Neural cell (in vitro differentiated cells): Measurements from ENCODE around the gene ASF1B. TPM values are rescaled to one million over a fixed set of nuclear protein-coding genes. Genes with fewer than 3 reads are reported as not detected.

Experiments
- H2AFZ ChIP-seq: fragments of 200-600, 300-800 bp; sonication (generic), shearing (Covaris generic); 2 replicates; pipeline ENCODE4 v1.6.0; 2014; ENCODE audit warnings: low read depth, mild to moderate bottlenecking, antibody characterized with exemption, low read length, moderate library complexity
- H3F3A ChIP-seq: fragments of 200-600 bp; shearing (Covaris generic); 2 replicates; pipeline ENCODE4 v1.6.1; 2016; ENCODE audit warnings: mild to moderate bottlenecking, moderate library complexity, mixed read lengths, antibody characterized with exemption, low read length; ENCODE audit not compliant: insufficient read depth, poor library complexity, severe bottlenecking
- H3K27ac ChIP-seq: fragments of 200-600, 300-800 bp; sonication (generic), shearing (Covaris generic); 2 replicates; pipeline ENCODE4 v1.5.1; 2014; ENCODE audit warnings: mild to moderate bottlenecking, low read length, moderate library complexity
- H3K27me3 ChIP-seq: fragments of 300-800, 200-600 bp; sonication (generic), shearing (Covaris generic); 2 replicates; pipeline ENCODE4 v1.6.0; 2014; ENCODE audit warnings: mild to moderate bottlenecking, low read depth, low read length, moderate library complexity; ENCODE audit not compliant: insufficient read depth
- H3K36me3 ChIP-seq: fragments of 300-800, 200-600 bp; sonication (generic), shearing (Covaris generic); 2 replicates; pipeline ENCODE4 v1.5.1; 2014; ENCODE audit warnings: mild to moderate bottlenecking, antibody characterized with exemption, low read length, moderate library complexity; ENCODE audit not compliant: insufficient read depth
- H3K4me2 ChIP-seq: fragments of 300-800, 200-600 bp; sonication (generic), shearing (Covaris generic); 2 replicates; pipeline ENCODE4 v1.6.0; 2014; ENCODE audit warnings: mild to moderate bottlenecking, low read length
- H3K4me3 ChIP-seq: fragments of 300-800, 200-600 bp; sonication (generic), shearing (Covaris generic); 2 replicates; pipeline ENCODE4 v1.5.1; 2014; ENCODE audit warnings: mild to moderate bottlenecking, low read length, moderate library complexity
- H3K79me2 ChIP-seq: fragments of 200-600 bp; shearing (Covaris generic); replicated peaks from 2 replicates; pipeline ENCODE4 v1.6.0; 2014; ENCODE audit warnings: mild to moderate bottlenecking, low read length, moderate library complexity; ENCODE audit not compliant: insufficient read depth
- H3K9ac ChIP-seq: fragments of 300-800, 200-600 bp; sonication (generic), shearing (Covaris generic); 2 replicates; pipeline ENCODE4 v1.6.1; 2016; ENCODE audit warnings: mild to moderate bottlenecking, low read length, mixed read lengths
- H3K9me2 ChIP-seq: fragments of 200-600 bp; shearing (Covaris generic); 2 replicates; pipeline ENCODE4 v1.6.1; 2016; ENCODE audit warnings: mild to moderate bottlenecking, low read length, mixed read lengths; ENCODE audit not compliant: insufficient read depth
- H3K9me3 ChIP-seq: fragments of 200-600, 300-800 bp; sonication (generic), shearing (Covaris generic); 2 replicates; pipeline ENCODE4 v1.6.1; 2016; ENCODE audit warnings: mild to moderate bottlenecking, mixed run types, low read length, moderate library complexity, mixed read lengths
- H4K20me1 ChIP-seq: fragments of 200-600 bp; shearing (Covaris generic); 2 replicates; pipeline ENCODE4 v1.6.1; 2016; ENCODE audit warnings: mild to moderate bottlenecking, mixed run types; ENCODE audit not compliant: insufficient read depth
- EP300 ChIP-seq: fragments of 450-650 bp; conservative IDR thresholded peaks from 2 replicates; pipeline ENCODE4 v1.6.1; 2014; ENCODE audit warnings: antibody characterized with exemption, mild to moderate bottlenecking, moderate library complexity; ENCODE audit not compliant: poor library complexity, severe bottlenecking
- EZH2 ChIP-seq: fragments of 200-600, 300-800 bp; shearing (Covaris generic), sonication (generic); IDR thresholded peaks from 2 replicates; pipeline ENCODE4 v1.6.1; 2014; ENCODE audit warnings: antibody characterized with exemption, low read length, borderline replicate concordance, mild to moderate bottlenecking; ENCODE audit not compliant: insufficient read depth, poor library complexity, severe bottlenecking
- MXI1 ChIP-seq: fragments of 450-650 bp; conservative IDR thresholded peaks from 2 replicates; pipeline ENCODE4 v1.6.1; 2014; ENCODE audit warnings: antibody characterized with exemption, mild to moderate bottlenecking; ENCODE audit not compliant: poor library complexity, severe bottlenecking
- POLR2AphosphoS5 ChIP-seq: IDR thresholded peaks from 2 replicates; pipeline ENCODE4 v1.6.1; 2012
- RAD21 ChIP-seq: fragments of 450-650 bp; conservative IDR thresholded peaks from 2 replicates; pipeline ENCODE4 v1.6.1; 2014; ENCODE audit warnings: antibody characterized with exemption, mild to moderate bottlenecking, moderate library complexity
- SMC3 ChIP-seq: fragments of 450-650 bp; conservative IDR thresholded peaks from 2 replicates; pipeline ENCODE4 v1.6.1; 2014; ENCODE audit warnings: antibody characterized with exemption, mild to moderate bottlenecking, moderate library complexity; ENCODE audit not compliant: poor library complexity
- TAF1 ChIP-seq: IDR thresholded peaks from 2 replicates; pipeline ENCODE4 v1.6.1; 2012; ENCODE audit warnings: low read depth
- polyA plus RNA-seq: library from polyadenylated mRNA; depleted of rRNA; stranded (reverse); fragments of >200 nt; gene quantifications from 2 replicates; pipeline ENCODE4 v1.2.3, GENCODE V29; 2014
- TF ChIP-seq, protein P1 (sequence below): fragments of 450-650 bp; IDR thresholded peaks from 2 replicates; pipeline ENCODE4 v1.5.1; 2014; ENCODE audit warnings: antibody characterized with exemption, mild to moderate bottlenecking, moderate library complexity; ENCODE audit not compliant: poor library complexity, severe bottlenecking
- TF ChIP-seq, protein P2 (sequence below): IDR thresholded peaks from 2 replicates; pipeline ENCODE4 v1.6.1; 2012; ENCODE audit warnings: borderline replicate concordance

ASF1B gene
- polyA plus RNA-seq, 1 donor from 2014 or later: 0.32 TPM

DNA sequence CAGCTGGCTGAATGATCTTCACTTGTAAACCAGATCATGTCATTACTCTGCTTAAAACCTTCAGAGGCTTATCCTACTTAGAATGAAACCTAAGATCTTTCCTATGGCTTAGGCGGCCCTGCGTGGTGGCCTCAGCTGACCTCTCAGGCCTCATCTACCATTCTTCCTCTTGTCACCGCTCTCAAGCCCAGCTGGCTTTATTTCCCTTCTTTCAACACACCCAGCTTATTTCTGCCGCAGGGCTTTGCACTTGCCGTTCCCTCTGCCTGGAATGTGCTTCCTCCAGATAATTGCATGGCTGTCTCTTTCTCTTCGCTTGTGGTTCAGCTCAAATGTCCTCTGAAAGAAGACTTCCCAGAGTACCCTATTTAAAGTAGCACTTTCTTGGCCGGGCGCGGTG lies 3.6 kb upstream of the ASF1B start:
- Histone ChIP-seq H3K4me3 (no peak overlapping the region), H3K4me2 (no peak overlapping the region), H3K27ac (no peak overlapping the region), H3K79me2 (no peaks in the 10 kb centered on the region), H4K20me1 (no peaks in the 10 kb centered on the region), H2AFZ (no peak overlapping the region), H3K27me3 (no peaks in the 10 kb centered on the region), H3K9me3 (no peaks in the 10 kb centered on the region), H3F3A (no peaks in the 10 kb centered on the region), H3K9ac (no peak overlapping the region), H3K9me2 (no peaks in the 10 kb centered on the region), H3K36me3 (no peaks in the 10 kb centered on the region)
- TF ChIP-seq, protein P1, sequence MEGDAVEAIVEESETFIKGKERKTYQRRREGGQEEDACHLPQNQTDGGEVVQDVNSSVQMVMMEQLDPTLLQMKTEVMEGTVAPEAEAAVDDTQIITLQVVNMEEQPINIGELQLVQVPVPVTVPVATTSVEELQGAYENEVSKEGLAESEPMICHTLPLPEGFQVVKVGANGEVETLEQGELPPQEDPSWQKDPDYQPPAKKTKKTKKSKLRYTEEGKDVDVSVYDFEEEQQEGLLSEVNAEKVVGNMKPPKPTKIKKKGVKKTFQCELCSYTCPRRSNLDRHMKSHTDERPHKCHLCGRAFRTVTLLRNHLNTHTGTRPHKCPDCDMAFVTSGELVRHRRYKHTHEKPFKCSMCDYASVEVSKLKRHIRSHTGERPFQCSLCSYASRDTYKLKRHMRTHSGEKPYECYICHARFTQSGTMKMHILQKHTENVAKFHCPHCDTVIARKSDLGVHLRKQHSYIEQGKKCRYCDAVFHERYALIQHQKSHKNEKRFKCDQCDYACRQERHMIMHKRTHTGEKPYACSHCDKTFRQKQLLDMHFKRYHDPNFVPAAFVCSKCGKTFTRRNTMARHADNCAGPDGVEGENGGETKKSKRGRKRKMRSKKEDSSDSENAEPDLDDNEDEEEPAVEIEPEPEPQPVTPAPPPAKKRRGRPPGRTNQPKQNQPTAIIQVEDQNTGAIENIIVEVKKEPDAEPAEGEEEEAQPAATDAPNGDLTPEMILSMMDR: no peak
- TF ChIP-seq, protein P2, sequence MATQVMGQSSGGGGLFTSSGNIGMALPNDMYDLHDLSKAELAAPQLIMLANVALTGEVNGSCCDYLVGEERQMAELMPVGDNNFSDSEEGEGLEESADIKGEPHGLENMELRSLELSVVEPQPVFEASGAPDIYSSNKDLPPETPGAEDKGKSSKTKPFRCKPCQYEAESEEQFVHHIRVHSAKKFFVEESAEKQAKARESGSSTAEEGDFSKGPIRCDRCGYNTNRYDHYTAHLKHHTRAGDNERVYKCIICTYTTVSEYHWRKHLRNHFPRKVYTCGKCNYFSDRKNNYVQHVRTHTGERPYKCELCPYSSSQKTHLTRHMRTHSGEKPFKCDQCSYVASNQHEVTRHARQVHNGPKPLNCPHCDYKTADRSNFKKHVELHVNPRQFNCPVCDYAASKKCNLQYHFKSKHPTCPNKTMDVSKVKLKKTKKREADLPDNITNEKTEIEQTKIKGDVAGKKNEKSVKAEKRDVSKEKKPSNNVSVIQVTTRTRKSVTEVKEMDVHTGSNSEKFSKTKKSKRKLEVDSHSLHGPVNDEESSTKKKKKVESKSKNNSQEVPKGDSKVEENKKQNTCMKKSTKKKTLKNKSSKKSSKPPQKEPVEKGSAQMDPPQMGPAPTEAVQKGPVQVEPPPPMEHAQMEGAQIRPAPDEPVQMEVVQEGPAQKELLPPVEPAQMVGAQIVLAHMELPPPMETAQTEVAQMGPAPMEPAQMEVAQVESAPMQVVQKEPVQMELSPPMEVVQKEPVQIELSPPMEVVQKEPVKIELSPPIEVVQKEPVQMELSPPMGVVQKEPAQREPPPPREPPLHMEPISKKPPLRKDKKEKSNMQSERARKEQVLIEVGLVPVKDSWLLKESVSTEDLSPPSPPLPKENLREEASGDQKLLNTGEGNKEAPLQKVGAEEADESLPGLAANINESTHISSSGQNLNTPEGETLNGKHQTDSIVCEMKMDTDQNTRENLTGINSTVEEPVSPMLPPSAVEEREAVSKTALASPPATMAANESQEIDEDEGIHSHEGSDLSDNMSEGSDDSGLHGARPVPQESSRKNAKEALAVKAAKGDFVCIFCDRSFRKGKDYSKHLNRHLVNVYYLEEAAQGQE: no peak
- TF ChIP-seq POLR2AphosphoS5: no peak
- no peak for TF ChIP-seq EP300
- no peak for TF ChIP-seq EZH2
- TF ChIP-seq MXI1: no peak
- no peak for TF ChIP-seq SMC3
- no peak for TF ChIP-seq TAF1
- no peak for TF ChIP-seq RAD21

- Histone ChIP-seq H3K27ac (no peak overlapping the region), H3K9ac (no peak overlapping the region), H3K4me2 (no peak overlapping the region)
These were observed 2.3 kb upstream of the ASF1B start for GRCh38 chr19:14138576-14139265.

More at GRCh38 chr19:14138576-14139265, 2.3 kb upstream of the ASF1B start:
- Histone ChIP-seq H3K9me2 (no peaks in the 10 kb centered on the region), H3K27me3 (no peaks in the 10 kb centered on the region), H3K9me3 (no peaks in the 10 kb centered on the region), H3K4me3 (no peak overlapping the region), H3K79me2 (no peaks in the 10 kb centered on the region), H3F3A (no peaks in the 10 kb centered on the region), H4K20me1 (no peaks in the 10 kb centered on the region), H2AFZ (no peak overlapping the region), H3K36me3 (no peaks in the 10 kb centered on the region)
- TF ChIP-seq, protein P2: no peak
- TF ChIP-seq TAF1 (no peak), MXI1 (no peak), SMC3 (no peak), RAD21 (no peak), EZH2 (no peak), EP300 (no peak)
